ENCODE measurements around the gene DEFB123. TPM values are rescaled to one million over a fixed set of nuclear protein-coding genes. Genes with fewer than 3 reads are reported as not detected.

DEFB123 gene
- total and polyA plus RNA-seq, 4 experiments from 2014 or later = not detected

Other genes starting within 250 kb of the DEFB123 start
- gene DEFB115, start 183.0 kb upstream of the DEFB123 start, total RNA-seq = not detected
- gene DEFB115, start 183.0 kb upstream of the DEFB123 start, polyA plus RNA-seq = not detected
- gene DEFB116, start 132.0 kb upstream of the DEFB123 start, total RNA-seq = not detected
- gene DEFB116, start 132.0 kb upstream of the DEFB123 start, polyA plus RNA-seq = not detected
- gene DEFB118, start 72.0 kb upstream of the DEFB123 start, total RNA-seq = not detected
- gene DEFB118, start 72.0 kb upstream of the DEFB123 start, polyA plus RNA-seq = not detected
- not detected for gene DEFB119, start 50.0 kb upstream of the DEFB123 start, total RNA-seq
- gene DEFB119, start 50.0 kb upstream of the DEFB123 start, polyA plus RNA-seq = not detected
- gene DEFB121, start 34.4 kb upstream of the DEFB123 start, total RNA-seq = not detected
- not detected for gene DEFB121, start 34.4 kb upstream of the DEFB123 start, polyA plus RNA-seq
- not detected for gene DEFB124, start 34.5 kb downstream of the DEFB123 start, total RNA-seq
- gene DEFB124, start 34.5 kb downstream of the DEFB123 start, polyA plus RNA-seq = not detected
- not detected for gene REM1, start 34.7 kb downstream of the DEFB123 start, total RNA-seq
- gene REM1, start 34.7 kb downstream of the DEFB123 start, polyA plus RNA-seq = not detected
- gene HM13, start 73.8 kb downstream of the DEFB123 start, total RNA-seq = 100 to 1,000 TPM; 133 to 156 TPM
- gene HM13, start 73.8 kb downstream of the DEFB123 start, polyA plus RNA-seq = 100 to 1,000 TPM; 166 to 171 TPM
- under 1 TPM in 1 of 2 experiments, not detected in 1; 0.50 TPM for gene ID1, start 164.7 kb downstream of the DEFB123 start, total RNA-seq
- gene ID1, start 164.7 kb downstream of the DEFB123 start, polyA plus RNA-seq = 1 to 10 TPM in 1 of 2 donors, under 1 TPM in 1; 0.49 to 1.4 TPM
- gene COX4I2, start 197.3 kb downstream of the DEFB123 start, total RNA-seq = not detected
- not detected for gene COX4I2, start 197.3 kb downstream of the DEFB123 start, polyA plus RNA-seq